HG03095 (cell line): ENCODE measurements around the gene ATG9A.

Experiments used
- ATAC-seq: cut with Tn5 transposase; IDR thresholded peaks from one replicate; pipeline ENCODE4 v1.9.1; 2021; ENCODE audit warnings: moderate library complexity; ENCODE audit not compliant: unreplicated experiment

ATG9A gene

DNA sequence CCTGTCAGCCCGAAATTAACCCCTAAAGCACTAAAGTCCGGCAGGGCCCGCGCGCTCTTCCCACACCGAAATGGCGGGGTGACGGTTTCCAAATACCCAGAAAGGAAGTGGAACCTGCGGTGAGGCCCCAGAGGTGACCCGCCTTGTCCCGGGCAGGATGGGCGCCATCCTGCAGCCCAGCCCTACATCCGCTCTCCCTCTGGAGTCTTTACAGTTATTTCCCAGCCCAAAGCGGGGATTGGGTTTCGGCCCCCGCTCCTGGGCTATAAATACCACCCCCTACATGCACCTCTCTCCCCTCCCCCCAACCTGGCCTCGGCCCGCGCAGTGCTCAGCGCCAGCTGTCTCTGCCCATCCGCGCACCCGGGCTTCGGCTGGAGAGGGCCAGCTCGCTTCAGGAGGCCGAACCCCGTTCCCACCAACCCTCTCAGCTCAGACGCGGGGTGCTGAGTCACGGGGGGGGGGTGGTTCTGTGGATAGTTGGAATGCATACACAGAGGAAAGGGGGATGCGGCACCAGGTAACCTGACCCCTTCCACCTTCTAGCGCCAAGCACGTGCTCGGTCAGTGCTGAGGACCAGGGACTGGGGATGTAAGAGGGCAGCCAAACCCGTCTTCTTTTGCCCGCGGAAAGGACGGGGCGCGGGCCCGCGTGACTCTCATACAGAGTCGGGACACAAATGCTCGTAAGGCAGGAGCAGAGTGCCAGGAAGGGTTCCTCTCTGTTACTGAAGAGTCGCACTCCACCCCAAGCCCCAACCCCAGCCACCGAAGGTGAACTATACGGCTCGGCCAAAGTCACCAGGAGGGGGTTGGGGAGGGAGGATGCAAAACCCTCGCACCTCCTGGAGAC is 23.7 kb upstream of the ATG9A start, which contains the start of gene TUBA4B:
Gene TUBA4B, plus strand, starts transcription at position 344 of the 853 bp plus-strand sequence. Its CDS starts 165 bp downstream, at position 509.
- ATAC-seq: peak; percentile 22

DNA sequence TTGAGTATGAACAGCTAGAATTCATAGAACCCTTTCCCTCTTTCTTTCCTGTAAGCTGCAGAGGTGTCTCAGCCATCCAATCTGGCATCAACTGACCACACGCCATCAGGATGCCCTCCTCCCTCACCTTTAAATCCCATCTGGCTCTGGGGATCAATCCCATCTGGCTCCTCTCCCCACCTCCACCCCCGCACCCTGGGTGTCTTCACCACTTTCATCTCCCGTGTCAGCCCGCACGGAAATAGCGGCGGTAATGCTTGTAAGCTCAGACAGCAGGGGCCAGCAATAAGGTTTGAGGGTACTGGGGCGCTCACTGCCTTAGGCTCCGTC is 23.1 kb upstream of the ATG9A start:
- ATAC-seq: no peak

- ATAC-seq: no peak
Measured at GRCh38 chr2:219252084-219252483, 22.6 kb upstream of the ATG9A start.

GRCh38 chr2:219251656-219252055 is 22.2 kb upstream of the ATG9A start:
- ATAC-seq: no peak

DNA sequence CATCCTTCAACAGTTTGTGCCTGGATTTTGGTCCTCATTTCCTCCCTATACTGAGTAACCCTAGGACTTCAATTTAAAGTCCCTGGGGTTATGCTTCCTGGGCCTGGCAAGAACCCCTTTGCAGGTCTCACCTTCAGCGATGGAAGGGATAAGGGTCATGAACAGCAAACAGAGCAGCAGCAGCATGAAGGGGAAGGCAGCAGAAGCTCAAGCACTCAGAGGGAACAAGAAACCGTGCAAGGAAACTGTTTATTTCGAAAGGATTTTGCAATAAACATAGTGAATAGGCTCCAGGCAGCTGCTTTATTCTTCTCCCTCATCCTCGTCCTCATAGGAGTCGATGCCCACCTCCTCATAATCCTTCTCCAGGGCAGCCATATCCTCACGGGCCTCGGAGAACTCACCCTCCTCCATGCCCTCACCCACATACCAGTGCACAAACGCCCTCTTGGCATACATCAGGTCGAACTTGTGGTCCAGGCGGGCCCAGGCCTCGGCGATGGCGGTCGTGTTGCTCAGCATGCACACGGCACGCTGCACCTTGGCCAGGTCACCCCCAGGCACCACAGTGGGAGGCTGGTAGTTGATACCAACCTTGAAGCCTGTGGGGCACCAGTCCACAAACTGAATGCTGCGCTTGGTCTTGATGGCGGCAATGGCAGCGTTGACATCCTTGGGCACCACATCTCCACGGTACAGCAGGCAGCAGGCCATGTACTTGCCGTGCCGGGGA is 20.8 kb upstream of the ATG9A start:
- no peak for ATAC-seq

DNA sequence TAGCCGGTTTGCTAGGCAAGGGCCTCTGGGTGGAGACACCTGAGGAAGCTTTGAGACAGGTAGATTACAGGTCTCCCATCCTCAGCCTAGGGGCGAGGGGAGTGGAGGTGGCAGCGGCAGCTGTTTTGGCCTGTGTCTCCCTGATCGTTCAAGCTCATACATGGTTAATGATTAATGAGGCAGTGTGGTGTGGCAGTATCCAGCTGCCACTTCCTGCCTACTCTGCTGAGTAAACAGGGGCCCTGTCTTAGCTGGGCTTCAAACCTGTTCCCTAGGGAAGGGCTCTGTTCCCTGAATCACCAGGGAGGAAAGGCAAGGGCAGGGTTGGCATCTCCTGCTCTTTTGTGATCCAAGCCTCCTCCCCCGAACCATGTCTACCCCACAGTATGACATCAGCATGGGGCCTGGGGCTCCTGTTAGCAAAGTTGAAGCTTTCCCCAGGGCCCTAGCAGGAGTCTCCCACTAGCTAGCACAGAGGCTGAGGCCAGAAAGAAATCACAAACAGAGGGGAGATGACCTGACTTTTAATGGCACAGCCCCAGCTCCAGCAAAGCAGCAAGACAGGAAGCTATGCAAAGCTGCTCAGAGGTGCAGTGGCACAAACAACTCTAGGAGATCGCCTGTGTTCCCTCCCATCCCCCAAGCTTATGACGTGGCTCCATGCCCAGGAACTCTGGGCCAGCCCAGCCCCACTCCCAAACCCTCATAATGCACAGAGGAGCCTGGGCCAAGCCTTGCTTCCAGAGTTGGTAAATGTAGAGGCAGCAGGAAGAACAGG is 20.0 kb upstream of the ATG9A start:
- peak; percentile 25 for ATAC-seq

GRCh38 chr2:219248845-219249202 is 19.4 kb upstream of the ATG9A start:
- no peak for ATAC-seq

DNA sequence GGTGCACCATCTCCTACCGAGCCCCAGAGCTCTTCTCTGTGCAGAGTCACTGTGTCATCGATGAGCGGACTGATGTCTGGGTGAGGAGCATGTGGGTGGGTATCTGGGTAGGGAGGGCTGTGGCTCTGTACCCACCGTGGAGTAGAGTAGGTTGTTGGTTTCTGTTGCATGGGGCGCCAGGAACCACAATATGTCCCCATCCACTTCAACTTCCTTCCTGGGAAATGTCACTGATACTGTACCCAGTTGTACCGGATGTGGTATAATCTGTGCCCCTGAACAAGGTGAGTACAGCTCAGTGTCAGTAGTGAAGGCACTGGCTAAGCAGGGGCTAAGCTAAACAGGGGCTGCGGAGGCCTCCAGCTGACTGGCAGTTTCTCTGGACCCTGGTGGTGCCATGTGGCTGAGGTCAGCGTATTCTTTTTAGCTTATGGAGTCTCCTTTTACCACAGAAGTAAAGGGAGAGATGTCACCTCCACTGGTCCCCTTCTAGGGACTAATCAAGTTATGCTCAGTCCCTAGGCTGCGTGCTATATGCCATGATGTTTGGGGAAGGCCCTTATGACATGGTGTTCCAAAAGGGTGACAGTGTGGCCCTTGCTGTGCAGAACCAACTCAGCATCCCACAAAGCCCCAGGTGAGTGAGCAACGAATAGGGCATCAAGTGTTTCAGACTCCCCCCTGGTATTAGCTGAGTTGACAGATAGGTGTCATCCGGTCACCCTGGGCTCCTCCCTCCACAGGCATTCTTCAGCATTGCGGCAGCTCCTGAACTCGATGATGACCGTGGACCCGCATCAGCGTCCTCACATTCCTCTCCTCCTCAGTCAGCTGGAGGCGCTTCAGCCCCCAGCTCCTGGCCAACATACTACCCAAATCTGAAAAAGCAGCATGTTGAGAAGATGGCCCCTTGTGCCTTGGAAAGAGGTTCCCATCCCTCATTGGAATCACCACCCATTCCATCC is 18.5 kb upstream of the ATG9A start:
- no peak for ATAC-seq

DNA sequence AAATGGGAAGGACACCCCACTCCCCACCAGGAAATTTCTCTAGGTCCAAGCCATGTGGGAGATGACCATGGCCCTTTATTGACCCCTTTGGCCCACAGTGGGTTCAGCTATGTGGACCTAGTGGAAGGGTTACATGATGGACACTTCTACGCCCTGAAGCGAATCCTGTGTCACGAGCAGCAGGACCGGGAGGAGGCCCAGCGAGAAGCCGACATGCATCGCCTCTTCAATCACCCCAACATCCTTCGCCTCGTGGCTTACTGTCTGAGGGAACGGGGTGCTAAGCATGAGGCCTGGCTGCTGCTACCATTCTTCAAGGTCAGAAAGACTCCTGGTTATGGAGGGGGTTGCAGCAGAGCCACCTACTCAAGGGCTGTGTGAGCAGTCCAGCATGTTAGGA is 17.1 kb upstream of the ATG9A start:
- ATAC-seq: no peak

DNA sequence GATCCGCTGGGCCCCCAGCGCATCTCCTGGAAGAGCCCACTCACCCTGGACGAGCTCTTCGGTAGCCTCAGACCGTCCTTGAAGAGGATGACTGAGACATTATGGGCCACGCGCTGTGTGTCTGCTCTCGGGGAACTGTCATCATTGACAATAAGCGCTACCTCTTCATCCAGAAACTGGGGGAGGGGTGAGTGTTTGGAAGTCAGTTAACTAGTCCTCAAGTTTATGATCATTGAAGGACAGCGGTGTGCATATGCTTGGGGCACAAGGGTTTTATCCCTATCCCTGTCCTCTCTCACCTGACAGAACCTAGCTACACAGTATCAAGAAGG is 16.4 kb upstream of the ATG9A start:
- ATAC-seq: no peak

GRCh38 chr2:219245148-219245898 is 15.9 kb upstream of the ATG9A start, which contains the start of the genes GLB1L and STK16:
Gene GLB1L (minus strand): TSS chr2:219245444. CDS start chr2:219243573, 1,871 bp downstream.
Gene STK16 (plus strand): TSS chr2:219245479. CDS start chr2:219246000, 521 bp downstream.
- ATAC-seq: peak; percentile 73

DNA sequence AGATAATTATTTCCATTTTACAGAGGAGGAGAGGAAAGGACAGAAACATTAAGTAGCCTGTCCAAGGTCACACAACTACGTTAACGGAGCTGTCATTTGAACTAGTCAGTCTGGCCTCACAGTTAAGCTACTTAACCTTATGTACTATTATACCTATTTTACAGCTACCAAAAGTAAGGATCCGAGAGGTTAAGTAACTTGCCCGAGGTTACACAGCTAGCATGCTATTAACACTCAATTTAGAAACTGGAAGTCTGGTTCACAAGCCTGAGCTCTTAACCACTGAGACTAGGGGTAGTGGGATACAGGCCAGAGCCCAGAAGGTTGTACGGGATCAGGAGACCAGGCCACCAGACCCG is 15.3 kb upstream of the ATG9A start:
- ATAC-seq: no peak

GRCh38 chr2:219243291-219243761 is 13.9 kb upstream of the ATG9A start:
- ATAC-seq: no peak

DNA sequence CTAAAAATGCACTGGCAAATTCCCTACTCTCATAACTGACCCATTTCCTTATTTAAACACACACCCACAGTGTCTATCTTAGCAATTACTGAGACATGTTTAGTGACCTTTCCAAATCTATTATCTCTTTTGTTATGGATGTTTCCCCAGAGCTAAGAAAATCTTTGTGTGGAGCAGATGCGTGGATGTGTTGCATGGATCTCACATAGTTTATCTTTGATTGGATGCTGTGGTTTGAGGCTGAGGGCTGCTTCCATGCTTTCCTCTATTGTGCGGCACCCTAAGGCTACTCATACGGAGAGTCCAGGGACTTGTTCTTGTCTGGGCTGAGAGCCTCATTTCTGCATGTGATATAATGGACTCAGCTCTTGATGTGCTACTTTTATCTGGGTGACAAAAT is 4.9 kb upstream of the ATG9A start:
- no peak for ATAC-seq

- ATAC-seq: no peak
Measured at GRCh38 chr2:219230059-219230540, 664 bp upstream of the ATG9A start.

DNA sequence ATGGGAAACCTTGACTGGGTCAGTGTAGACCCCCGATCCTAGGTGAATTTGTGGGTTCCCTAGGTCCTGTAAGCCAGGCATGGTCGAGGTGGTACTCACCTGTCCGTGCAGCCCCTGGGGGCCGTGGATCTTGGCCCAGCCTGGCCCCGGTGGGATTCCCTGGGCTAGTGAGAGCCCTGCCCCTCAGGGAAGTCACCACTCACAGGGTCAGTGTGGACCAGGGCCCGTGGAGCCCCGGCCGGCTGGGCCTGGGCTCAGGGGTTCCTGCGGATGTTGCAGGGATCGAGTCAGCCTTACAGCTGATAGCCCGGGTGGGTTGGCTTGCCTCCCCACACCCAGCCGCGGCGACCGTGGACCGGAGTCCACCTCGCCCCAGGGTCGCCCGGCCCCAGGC is 528 bp downstream of the ATG9A start:
- peak; percentile 18 for ATAC-seq

- ATAC-seq: no peak
Measured at GRCh38 chr2:219228041-219228910, 1.2 kb downstream of the ATG9A start.

GRCh38 chr2:219225350-219225749 is 4.1 kb downstream of the ATG9A start:
- ATAC-seq: no peak
